ENCODE measurements around the gene PTPRC. TPM values are rescaled to one million over a fixed set of nuclear protein-coding genes. Genes with fewer than 3 reads are reported as not detected.

PTPRC gene
- total and polyA plus RNA-seq, 7 donors = 0.42 to 7.0 (median 3.9) TPM

DNA sequence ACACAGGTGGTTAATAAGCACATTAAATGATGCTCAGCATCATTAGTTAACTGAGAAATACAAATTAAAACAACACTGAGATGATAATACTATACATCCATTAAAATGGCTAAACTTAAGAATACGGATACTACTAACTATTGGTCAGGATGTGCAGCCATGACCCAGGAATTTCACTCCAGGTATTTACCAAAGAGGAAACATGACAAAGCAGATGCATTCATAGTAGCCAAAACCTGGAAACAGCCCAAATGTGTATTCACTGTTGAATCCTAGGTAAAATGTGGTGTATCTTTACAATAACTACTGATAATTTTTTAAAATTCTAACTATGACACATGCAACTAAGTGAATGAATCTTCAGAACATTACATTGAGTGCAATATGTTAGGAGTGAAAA lies 73.0 kb downstream of the PTPRC start:
- TF ChIP-seq, protein P1, sequence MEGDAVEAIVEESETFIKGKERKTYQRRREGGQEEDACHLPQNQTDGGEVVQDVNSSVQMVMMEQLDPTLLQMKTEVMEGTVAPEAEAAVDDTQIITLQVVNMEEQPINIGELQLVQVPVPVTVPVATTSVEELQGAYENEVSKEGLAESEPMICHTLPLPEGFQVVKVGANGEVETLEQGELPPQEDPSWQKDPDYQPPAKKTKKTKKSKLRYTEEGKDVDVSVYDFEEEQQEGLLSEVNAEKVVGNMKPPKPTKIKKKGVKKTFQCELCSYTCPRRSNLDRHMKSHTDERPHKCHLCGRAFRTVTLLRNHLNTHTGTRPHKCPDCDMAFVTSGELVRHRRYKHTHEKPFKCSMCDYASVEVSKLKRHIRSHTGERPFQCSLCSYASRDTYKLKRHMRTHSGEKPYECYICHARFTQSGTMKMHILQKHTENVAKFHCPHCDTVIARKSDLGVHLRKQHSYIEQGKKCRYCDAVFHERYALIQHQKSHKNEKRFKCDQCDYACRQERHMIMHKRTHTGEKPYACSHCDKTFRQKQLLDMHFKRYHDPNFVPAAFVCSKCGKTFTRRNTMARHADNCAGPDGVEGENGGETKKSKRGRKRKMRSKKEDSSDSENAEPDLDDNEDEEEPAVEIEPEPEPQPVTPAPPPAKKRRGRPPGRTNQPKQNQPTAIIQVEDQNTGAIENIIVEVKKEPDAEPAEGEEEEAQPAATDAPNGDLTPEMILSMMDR (IDR thresholded peaks at IDR 0.05) = no peak
- H3K36me3 ChIP-seq (ENCODE audit: insufficient read depth in 1 of 2, low read depth in 1 of 2) = no peaks in the 10 kb centered on the region
- intact Hi-C loops (cut with DNase I) = no loop called here

DNA sequence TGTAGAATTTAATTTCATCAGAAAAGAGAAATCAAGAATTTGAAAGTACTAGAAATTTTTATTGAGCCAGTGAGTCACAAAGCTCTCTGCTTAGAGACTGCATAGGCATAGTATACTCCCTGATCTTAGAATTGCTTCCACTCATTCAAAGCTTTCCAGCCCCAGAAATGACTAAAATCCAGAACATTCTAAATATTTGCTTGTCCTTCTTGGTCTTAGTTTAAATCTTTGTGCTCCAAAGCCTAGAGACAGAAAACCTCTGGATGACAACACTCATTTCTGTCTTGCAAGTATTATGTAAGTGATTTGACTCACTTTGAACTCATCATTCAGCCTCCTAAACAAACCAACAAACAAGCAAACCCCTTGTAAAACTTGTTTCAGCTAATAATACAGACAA lies 74.2 kb downstream of the PTPRC start:
- H3K36me3 ChIP-seq (ENCODE audit: insufficient read depth in 1 of 2, low read depth in 1 of 2) = no peaks in the 10 kb centered on the region
- no peak overlapping the region for H3K4me3 ChIP-seq
- H3K27me3 ChIP-seq (ENCODE audit: insufficient read depth in 3 of 3, low read length in 2 of 3) = no peaks in the 10 kb centered on the region
- intact Hi-C loops (cut with DNase I) = no loop called here
- TF ChIP-seq, protein P1 (IDR thresholded peaks at IDR 0.05) = no peak
- no peaks in the 10 kb centered on the region for H3K9me3 ChIP-seq
- H3K4me1 ChIP-seq = no peaks in the 10 kb centered on the region
- DNase-seq (no peak), ATAC-seq (no peak)
- no peak overlapping the region for H3K27ac ChIP-seq

More for the DNA sequence above, 73.0 kb downstream of the PTPRC start:
- DNase-seq (no peak), ATAC-seq (no peak)
- H3K27me3 ChIP-seq (ENCODE audit: insufficient read depth in 3 of 3, low read length in 2 of 3) = no peaks in the 10 kb centered on the region
- no peaks in the 10 kb centered on the region for H3K4me1 ChIP-seq
- H3K9me3 ChIP-seq = no peaks in the 10 kb centered on the region
- no peak overlapping the region for H3K27ac ChIP-seq
- H3K4me3 ChIP-seq = no peak overlapping the region
- 71 to 88% (median 80%) methylated on average over 1 of the region's 1 CpG for WGBS, 3 donors

DNA sequence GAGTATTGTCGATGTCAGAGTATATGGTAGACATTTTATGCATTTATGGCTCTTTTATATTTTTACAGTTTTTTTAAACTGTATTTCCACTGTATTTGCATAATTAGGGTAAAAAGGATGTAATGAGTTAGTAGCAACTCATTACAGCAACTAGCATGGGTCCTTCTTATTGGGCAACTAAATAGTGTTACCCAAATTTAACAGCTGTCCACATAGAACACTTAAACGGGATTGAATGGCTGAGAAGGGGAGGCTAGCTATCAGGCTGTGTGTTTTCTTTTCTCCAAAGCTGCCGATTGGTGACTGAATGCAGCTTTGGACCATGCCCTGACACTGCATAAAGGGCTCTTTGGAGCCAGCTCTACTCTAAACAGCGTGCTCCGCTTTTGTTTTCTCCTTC lies 75.4 kb downstream of the PTPRC start:
- intact Hi-C loops (cut with DNase I) = no loop called here
- no peak overlapping the region for H3K4me3 ChIP-seq
- ATAC-seq = no peak
- H3K4me1 ChIP-seq = no peaks in the 10 kb centered on the region
- H3K27me3 ChIP-seq (ENCODE audit: insufficient read depth in 3 of 3, low read length in 2 of 3) = no peaks in the 10 kb centered on the region
- no peak overlapping the region for H3K27ac ChIP-seq
- no peaks in the 10 kb centered on the region for H3K36me3 ChIP-seq (ENCODE audit: insufficient read depth in 1 of 2, low read depth in 1 of 2)
- H3K9me3 ChIP-seq = no peaks in the 10 kb centered on the region
- WGBS, 3 donors = 70 to 74% (median 73%) methylated on average over 5 of the region's 5 CpGs
- DNase-seq = no peak
- TF ChIP-seq, protein P1 (IDR thresholded peaks at IDR 0.05) = no peak

DNA sequence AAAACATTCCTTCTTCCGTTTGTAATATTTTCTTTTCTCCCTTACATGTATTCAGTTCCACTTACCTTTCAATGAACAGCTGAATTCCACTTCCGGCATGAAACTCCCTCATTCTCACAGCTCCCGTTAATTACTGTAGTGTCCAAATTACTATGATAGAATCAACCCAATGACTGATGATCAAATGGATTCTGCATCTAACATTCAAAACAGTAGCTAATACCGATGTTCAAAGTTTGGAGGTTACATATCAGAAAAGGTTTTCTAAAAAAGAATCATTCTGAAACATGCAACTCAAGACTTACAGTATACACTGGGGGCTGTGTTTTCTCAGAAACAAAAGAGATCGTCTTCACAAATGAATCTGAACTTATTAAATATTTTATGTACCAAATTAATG lies 77.2 kb downstream of the PTPRC start:
- TF ChIP-seq, protein P1 (IDR thresholded peaks at IDR 0.05) = no peak
- H3K9me3 ChIP-seq = no peaks in the 10 kb centered on the region
- no peaks in the 10 kb centered on the region for H3K4me1 ChIP-seq
- no peaks in the 10 kb centered on the region for H3K27me3 ChIP-seq (ENCODE audit: insufficient read depth in 3 of 3, low read length in 2 of 3)
- no peak overlapping the region for H3K27ac ChIP-seq
- WGBS, 3 donors = 82 to 87% (median 87%) methylated on average over 5 of the region's 5 CpGs
- intact Hi-C loops (cut with DNase I) = no loop called here
- ATAC-seq (no peak), DNase-seq (no peak)
- no peaks in the 10 kb centered on the region for H3K36me3 ChIP-seq (ENCODE audit: insufficient read depth in 1 of 2, low read depth in 1 of 2)
- H3K4me3 ChIP-seq = no peak overlapping the region

DNA sequence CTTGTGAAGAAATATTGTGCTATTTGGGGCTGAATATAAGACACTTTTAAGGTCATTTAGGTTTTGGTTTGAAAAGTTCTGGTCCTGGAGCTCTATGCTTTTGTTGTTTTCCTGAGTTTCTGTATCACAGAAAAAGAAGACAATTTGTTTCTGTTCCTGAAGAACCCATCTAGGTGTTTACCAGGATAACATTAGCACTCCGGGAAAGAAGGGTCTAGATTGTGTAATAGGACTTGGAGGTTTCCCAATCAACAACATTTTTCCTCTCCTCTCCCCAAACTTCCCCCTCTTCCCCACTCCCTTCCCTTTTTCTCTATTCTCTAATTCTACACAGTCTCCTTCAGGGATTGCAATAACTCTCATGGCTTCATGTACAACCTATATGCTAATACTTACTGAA lies 78.7 kb downstream of the PTPRC start:
- H3K27ac ChIP-seq = no peak overlapping the region
- no peak for ATAC-seq
- TF ChIP-seq, protein P1 (IDR thresholded peaks at IDR 0.05) = no peak
- no peak overlapping the region for H3K4me3 ChIP-seq
- intact Hi-C loops (cut with DNase I) = no loop called here
- 71 to 88% (median 72%) methylated on average over 1 of the region's 1 CpG for WGBS, 3 donors
- H3K4me1 ChIP-seq = no peaks in the 10 kb centered on the region
- H3K36me3 ChIP-seq (ENCODE audit: insufficient read depth in 1 of 2, low read depth in 1 of 2) = no peaks in the 10 kb centered on the region
- DNase-seq = no peak
- H3K27me3 ChIP-seq (ENCODE audit: insufficient read depth in 3 of 3, low read length in 2 of 3) = no peaks in the 10 kb centered on the region
- no peaks in the 10 kb centered on the region for H3K9me3 ChIP-seq

All from psoas muscle (tissue), 8 donors.